NCI-H510A treated with DMSO at 0.1 percent for 48 hours (cell line): ENCODE measurements around the gene CAPN13.

Source experiments
- DNase-seq: peaks from one replicate; lab custom pipeline; 2025; lab: John Stamatoyannopoulos, UW

CAPN13 gene

DNA sequence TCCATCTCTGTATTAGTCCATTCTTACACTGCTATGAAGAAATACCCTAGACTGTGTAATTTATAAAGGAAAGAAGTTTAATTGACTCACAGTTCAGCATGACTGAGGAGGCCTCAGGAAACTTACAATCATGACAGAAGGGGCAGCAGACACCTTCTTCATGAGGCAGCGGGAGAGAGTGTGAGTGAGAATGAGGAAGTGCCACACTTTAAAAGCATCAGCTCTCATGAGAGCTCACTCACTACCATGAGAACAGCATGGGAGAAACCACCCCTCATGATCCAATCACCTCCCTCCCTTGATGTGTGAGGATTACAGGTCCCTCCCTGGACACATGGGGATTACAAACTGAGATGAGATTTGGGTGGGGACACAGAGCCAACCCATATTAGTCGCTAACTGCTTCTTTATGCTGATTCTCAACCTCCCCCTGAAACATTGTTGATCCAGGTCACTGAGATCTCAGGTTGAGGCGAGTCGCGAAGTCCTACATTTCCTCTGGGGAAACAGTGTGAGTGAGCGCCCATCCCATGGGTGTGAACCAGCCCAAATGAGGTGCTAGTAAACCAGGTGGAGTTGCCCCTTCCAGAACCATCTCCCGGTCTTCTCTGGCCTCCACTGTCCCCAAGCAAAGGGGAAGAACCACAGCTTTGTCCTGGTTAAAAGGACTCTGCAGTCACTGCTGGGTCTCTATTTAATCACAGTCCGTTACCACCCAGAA lies 123.8 kb downstream of the CAPN13 start:
- DNase-seq = no peak

DNA sequence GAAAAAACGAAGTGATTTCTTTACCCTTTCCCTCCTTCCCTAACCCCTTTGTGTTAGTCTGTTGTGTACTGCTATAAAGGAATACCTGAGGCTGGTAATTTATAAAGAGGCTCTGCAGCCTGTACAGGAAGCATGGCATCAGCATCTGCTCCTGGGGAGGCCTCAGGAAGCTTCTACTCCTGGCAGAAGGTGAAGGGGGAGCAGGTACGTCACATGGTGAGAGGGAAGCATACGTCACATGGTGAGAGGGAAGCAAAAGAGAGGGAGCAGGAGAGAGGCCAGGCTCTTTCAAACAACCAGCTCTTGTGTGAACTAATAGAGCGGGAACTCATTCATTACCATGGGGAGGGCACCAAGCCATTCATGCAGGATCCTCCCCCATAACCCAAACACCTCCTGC lies 126.2 kb downstream of the CAPN13 start:
- no peak for DNase-seq

- no peak for DNase-seq
Measured at GRCh38 chr2:30680121-30680520, 127.1 kb downstream of the CAPN13 start.

DNA sequence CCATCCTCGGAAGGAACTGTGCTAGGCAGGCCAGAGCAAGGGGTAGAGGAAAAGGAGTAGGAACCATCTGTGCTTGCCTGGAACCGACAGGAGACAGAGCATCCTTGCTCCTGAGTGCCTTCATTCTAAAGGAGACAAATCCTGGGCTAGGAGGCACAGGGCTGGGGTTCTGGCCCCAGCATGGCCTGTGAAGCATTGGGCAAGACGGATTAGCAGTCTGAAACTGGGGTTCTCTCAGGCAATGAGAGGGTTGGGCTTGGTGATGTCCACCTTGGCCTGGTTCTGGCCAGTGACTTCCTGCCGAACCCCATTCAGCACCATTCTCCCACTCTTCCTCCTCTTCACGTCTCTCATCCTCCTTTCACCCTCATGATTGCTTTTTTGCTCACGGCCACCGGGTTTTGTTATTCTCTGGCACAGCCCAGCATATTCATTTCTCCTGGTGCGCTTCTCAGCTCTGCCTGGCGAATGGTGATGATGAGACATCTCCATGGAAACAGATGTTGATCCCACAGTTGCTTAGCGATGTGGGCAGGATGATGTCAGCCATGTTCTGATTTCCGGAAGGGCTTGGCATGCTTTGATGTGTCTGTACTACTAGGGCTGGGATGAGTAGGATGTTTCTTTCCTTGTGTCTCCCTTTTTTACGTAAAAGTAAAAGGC lies 127.7 kb downstream of the CAPN13 start:
- DNase-seq = no peak

DNA sequence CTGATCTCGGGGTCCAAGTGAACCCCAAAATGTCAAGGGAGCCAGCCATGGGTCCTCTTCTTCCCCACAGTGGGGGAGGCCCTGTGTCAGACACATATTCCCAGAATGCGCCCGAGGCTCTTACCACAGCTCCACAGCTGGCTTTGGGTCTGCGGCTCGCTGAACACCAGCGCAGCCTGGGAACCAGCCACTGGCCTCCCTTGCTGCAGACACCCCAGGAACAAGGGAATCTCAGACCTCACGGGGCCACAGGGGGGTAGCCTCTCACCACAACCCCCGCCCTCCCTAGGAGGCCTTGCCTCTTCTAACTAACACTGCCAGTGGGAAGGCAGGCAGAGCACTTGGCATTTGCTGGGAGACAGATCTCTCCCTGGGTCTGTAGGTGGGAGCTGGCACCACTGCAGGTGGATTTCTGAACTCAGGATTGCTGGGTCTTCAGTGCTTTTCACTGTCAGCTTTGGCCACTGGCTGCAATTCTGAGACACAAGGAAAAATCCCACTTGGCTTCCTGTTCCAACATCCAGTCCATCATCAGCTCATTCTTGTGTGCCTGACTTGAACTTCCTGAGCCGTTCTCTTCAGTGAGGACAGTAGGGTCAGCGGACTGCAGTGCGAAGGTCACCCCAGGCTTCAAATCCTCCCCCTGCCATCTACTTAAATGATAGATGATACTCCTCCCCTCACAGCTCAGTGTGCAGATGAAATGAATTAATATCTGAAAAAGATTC lies 128.7 kb downstream of the CAPN13 start:
- no peak for DNase-seq

GRCh38 chr2:30677861-30678385 lies 129.3 kb downstream of the CAPN13 start:
- no peak for DNase-seq

DNA sequence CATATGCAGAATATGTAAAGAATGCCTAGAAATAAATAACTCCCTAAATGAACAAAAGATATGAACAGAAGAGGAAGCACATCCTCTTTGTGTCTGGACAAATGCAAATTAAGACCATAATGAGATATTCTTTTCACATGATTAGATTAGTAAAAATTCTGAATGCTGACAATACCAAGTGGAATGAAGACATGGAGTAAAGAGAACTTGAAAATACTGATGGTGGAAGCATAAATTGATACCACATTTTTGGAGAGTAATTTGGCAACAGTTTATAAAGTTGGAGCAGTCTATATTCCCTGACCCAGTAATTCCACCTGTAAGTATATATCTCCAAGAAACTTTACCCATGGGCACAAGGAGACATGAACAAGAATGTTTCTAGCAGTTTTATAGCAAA lies 130.0 kb downstream of the CAPN13 start:
- no peak for DNase-seq

GRCh38 chr2:30675758-30676157 lies 131.5 kb downstream of the CAPN13 start:
- DNase-seq = no peak

DNA sequence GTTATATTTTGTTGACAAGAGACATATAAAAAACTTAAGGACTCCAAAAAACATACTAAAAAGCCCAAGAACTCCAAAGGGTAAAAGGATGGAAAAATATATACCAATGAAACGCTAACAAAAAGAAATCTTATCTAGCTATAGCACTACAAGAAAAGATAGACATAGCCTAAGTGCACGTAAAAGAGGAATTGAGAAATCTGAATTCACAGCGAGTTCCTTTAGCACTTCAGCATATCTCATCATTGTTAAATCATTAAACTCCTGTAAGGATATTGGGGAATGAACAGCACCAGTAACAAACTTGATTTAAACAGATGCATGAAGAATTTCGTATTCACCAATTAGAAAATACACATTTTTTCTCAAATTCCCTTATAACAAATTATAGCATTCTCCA lies 134.1 kb downstream of the CAPN13 start:
- no peak for DNase-seq
